Breast epithelium (tissue), 3 donors: ENCODE measurements around the gene PTPRN2.

Experiments
- CTCF ChIP-seq, 3 donors: fragments of 450-650 bp; IDR thresholded peaks; one replicate each; pipeline ENCODE4 v1.5.1; 2016 to 2017; ENCODE audit warnings: antibody characterized with exemption in 3 of 3, mild to moderate bottlenecking in 3 of 3, moderate library complexity in 3 of 3
- POLR2A ChIP-seq: fragments of 450-650 bp; IDR thresholded peaks from one replicate; pipeline ENCODE4 v1.6.1; 2016; ENCODE audit warnings: antibody characterized with exemption, mild to moderate bottlenecking, moderate library complexity

DNA sequence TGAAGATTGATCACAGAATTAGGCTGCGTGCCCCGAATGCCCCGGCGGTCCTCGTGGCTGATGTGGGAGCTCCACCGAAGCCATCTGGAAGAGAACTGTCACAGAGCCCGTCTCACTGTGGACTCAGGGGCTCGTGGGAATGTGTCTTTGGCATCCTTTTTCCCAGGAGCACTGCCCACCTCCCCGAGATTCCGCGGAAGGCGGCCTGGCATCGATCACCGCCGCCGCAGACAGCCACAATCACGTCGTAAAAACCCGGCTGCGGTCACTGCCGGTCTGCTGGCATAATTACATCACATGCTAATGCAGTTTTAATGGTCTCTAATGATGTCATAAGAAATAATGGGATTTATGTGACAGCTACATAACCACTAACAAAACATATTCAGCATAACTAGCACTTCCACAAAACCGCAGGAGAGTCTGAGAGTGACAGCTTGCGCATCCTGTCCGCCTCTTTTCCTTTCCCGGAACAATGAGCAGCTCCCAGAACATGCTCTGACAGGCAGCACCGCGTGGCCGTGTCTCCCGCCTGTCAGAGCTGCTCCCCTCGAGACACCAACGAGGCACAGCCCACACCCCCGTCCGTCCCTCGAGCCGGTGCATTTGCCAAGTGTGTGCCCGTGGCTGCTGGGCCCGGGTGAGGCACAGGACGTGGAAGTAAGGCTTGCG, 490.0 kb downstream of the PTPRN2 start:
- no peak for TF ChIP-seq CTCF (IDR thresholded peaks at IDR 0.05)
- no peak for TF ChIP-seq POLR2A
